Testis (tissue), 2 donors: Measurements from ENCODE around the gene THEMIS.

Experiments used
- CTCF ChIP-seq, 3 experiments: fragments of 450-650 bp in 2 of 3; fragments of 200-600 bp in 1 of 3; sonication (generic) in 1 of 3; IDR thresholded peaks; one replicate each; pipeline ENCODE4 v1.5.1; 2016 to 2019; ENCODE audit warnings: antibody characterized with exemption in 3 of 3, mild to moderate bottlenecking in 2 of 3, moderate library complexity in 1 of 3
- POLR2A ChIP-seq: fragments of 450-650 bp; IDR thresholded peaks from one replicate; pipeline ENCODE4 v1.6.1; 2017; ENCODE audit warnings: antibody characterized with exemption, mild to moderate bottlenecking, moderate library complexity

- TF ChIP-seq CTCF (IDR thresholded peaks at IDR 0.05) (no peak), POLR2A (no peak)
These were observed 43.7 kb downstream of the THEMIS start for GRCh38 chr6:127857051-127857637.
